Left ventricle myocardium superior (tissue), 1 donor: Measurements from ENCODE around the gene USPL1. TPM values are rescaled to one million over a fixed set of nuclear protein-coding genes. Genes with fewer than 3 reads are reported as not detected.

Experiments
- total RNA-seq: library from RNA; stranded (reverse); fragmentation: NEBNext Ultra II Directional; extraction: Animal tissue kit (Norgen Biotek cat#: 25700); gene quantifications from one replicate; pipeline ENCODE4 v1.2.1, GENCODE V29; 2021
- donor health status: DM: no; HTN: yes; CAD: no; lungs with severe emphysema.

The USPL1 gene
- total RNA-seq, 1 donor from 2014 or later: 10.5 TPM

Other genes with a start within 250 kb of the USPL1 start
- gene UBE2L5, start 195.4 kb upstream of the USPL1 start, total RNA-seq: not detected
- gene HMGB1, start 152.0 kb upstream of the USPL1 start, total RNA-seq: 180 TPM
- gene ALOX5AP, start 117.6 kb downstream of the USPL1 start, total RNA-seq: 10.1 TPM